ENCODE measurements around the gene AGPAT3. TPM values are rescaled to one million over a fixed set of nuclear protein-coding genes. Genes with fewer than 3 reads are reported as not detected.

AGPAT3 gene
- total and polyA plus RNA-seq, 9 donors = 11.6 to 42.1 (median 31.9) TPM

DNA sequence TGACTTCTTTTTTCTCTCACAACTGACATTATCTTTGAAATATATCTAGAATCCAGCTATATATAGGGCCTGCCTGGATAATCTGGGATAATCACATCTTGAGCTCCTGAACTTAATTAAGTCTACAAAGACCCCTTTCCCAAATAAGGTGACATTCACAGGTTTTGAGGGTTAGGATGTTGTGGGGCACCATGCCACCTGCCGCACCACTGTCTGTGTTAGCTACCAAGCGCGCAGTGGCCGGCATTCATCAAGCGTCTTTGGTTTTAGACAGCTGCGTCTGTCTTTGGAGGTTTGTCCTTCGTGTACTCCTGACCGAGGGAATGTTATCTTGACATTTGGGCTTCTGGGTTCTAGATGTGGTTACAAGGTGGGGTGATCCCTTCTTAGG lies 154.5 kb downstream of the AGPAT3 start:
- TF ChIP-seq, protein P1, sequence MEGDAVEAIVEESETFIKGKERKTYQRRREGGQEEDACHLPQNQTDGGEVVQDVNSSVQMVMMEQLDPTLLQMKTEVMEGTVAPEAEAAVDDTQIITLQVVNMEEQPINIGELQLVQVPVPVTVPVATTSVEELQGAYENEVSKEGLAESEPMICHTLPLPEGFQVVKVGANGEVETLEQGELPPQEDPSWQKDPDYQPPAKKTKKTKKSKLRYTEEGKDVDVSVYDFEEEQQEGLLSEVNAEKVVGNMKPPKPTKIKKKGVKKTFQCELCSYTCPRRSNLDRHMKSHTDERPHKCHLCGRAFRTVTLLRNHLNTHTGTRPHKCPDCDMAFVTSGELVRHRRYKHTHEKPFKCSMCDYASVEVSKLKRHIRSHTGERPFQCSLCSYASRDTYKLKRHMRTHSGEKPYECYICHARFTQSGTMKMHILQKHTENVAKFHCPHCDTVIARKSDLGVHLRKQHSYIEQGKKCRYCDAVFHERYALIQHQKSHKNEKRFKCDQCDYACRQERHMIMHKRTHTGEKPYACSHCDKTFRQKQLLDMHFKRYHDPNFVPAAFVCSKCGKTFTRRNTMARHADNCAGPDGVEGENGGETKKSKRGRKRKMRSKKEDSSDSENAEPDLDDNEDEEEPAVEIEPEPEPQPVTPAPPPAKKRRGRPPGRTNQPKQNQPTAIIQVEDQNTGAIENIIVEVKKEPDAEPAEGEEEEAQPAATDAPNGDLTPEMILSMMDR (IDR thresholded peaks at IDR 0.05) = no peak
- no peak for TF ChIP-seq POLR2A (IDR thresholded peaks at IDR 0.05)
- TF ChIP-seq EP300 (IDR thresholded peaks at IDR 0.05) = no peak
- peaks cover 2% of the 10 kb centered on the region for H3K4me1 ChIP-seq (ENCODE audit: insufficient read depth)
- intact Hi-C loops (cut with DNase I) = no loop called here
- H3K27ac ChIP-seq = no peak overlapping the region
- no peak for DNase-seq
- no peaks in the 10 kb centered on the region for H3K27me3 ChIP-seq
- 93 to 97% (median 95%) methylated on average over 8 of the region's 8 CpGs for WGBS, 3 donors
- H3K36me3 ChIP-seq = no peaks in the 10 kb centered on the region
- no peak overlapping the region for H3K4me3 ChIP-seq
- H3K9me3 ChIP-seq = no peaks in the 10 kb centered on the region

DNA sequence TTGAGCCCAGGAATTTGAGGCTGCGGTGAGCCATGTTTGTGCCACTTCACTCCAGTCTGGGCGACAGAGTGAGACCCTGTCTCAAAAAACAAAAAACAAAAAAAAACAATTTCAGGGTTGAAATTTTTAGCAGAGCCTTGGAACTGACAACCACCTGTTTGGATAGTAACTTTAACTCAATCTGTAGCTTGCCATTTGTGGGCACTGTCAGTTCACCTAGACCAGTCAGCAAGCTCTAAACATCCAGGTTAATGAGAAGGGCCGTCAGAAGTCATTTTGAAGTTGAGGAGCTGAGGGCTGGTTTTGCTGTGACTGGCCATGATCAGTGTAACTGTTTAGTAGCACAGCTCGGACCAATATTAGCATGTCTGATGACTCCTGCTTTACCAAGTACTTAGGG lies 155.5 kb downstream of the AGPAT3 start:
- H3K4me1 ChIP-seq (ENCODE audit: insufficient read depth) = peaks cover 5% of the 10 kb centered on the region
- 81 to 85% (median 83%) methylated on average over 4 of the region's 4 CpGs for WGBS, 3 donors
- no peak for DNase-seq

DNA sequence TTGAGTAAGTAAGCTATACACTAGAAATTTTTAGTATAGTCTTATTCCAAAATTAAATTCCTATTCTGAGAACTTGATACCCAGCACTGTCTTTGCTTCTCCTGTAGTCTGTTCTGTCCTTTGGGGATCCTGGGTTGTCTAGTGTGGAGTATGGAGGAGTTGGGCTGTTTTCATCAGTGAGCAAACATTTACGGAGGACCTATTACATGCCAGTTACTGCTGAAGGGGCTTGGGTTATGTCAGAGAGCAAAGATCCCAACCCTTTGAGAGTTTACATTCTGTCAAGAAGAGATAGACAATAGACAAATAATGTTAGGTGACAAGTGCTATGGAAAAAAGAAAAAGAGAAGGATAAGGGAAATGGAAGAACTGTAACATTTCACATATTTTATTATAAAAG lies 156.0 kb downstream of the AGPAT3 start:
- H3K36me3 ChIP-seq = no peaks in the 10 kb centered on the region
- intact Hi-C loops (cut with DNase I) = no loop called here
- no peak overlapping the region for H3K4me3 ChIP-seq
- H3K9me3 ChIP-seq = no peaks in the 10 kb centered on the region
- 76 to 78% (median 77%) methylated on average over 1 of the region's 1 CpG for WGBS, 3 donors
- no peak overlapping the region for H3K27ac ChIP-seq
- TF ChIP-seq EP300 (IDR thresholded peaks at IDR 0.05) = no peak
- TF ChIP-seq, protein P1 (IDR thresholded peaks at IDR 0.05) = no peak
- no peak for TF ChIP-seq POLR2A (IDR thresholded peaks at IDR 0.05)
- no peaks in the 10 kb centered on the region for H3K27me3 ChIP-seq
- H3K4me1 ChIP-seq (ENCODE audit: insufficient read depth) = peaks cover 9% of the 10 kb centered on the region
- no peak for DNase-seq

More for the DNA sequence above, 155.5 kb downstream of the AGPAT3 start:
- intact Hi-C loops (cut with DNase I) = no loop called here
- H3K4me3 ChIP-seq = no peak overlapping the region
- no peaks in the 10 kb centered on the region for H3K27me3 ChIP-seq
- H3K36me3 ChIP-seq = no peaks in the 10 kb centered on the region
- H3K9me3 ChIP-seq = no peaks in the 10 kb centered on the region
- no peak for TF ChIP-seq POLR2A (IDR thresholded peaks at IDR 0.05)
- no peak for TF ChIP-seq EP300 (IDR thresholded peaks at IDR 0.05)
- H3K27ac ChIP-seq = no peak overlapping the region

DNA sequence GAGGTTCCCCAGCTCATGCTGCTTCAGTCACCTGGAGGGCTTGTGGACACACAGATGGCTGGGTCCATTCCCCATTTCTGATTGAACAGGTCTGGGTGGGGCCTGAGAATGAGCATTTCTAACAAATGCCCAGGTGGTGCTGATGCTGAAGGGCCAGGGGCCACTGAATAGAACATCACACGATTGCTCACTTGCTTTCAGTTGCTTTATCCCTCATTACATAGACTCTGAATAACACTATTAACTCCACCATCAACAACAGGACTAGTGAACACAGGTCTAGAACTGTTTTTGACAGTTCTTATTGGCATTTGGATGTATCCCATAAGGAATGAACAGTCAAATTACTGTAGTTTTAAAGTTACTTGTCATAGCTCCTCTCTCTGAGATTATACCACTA lies 159.2 kb downstream of the AGPAT3 start:
- no peak overlapping the region for H3K27ac ChIP-seq
- peaks cover 12% of the 10 kb centered on the region for H3K4me1 ChIP-seq (ENCODE audit: insufficient read depth)
- no peaks in the 10 kb centered on the region for H3K36me3 ChIP-seq
- H3K4me3 ChIP-seq = no peak overlapping the region
- H3K27me3 ChIP-seq = no peaks in the 10 kb centered on the region
- WGBS, 3 donors = 45 to 52% (median 50%) methylated on average over 1 of the region's 1 CpG
- DNase-seq = no peak
- TF ChIP-seq POLR2A (IDR thresholded peaks at IDR 0.05) = no peak
- TF ChIP-seq, protein P1 (IDR thresholded peaks at IDR 0.05) = no peak
- TF ChIP-seq EP300 (IDR thresholded peaks at IDR 0.05) = no peak
- intact Hi-C loops (cut with DNase I) = no loop called here
- no peaks in the 10 kb centered on the region for H3K9me3 ChIP-seq

DNA sequence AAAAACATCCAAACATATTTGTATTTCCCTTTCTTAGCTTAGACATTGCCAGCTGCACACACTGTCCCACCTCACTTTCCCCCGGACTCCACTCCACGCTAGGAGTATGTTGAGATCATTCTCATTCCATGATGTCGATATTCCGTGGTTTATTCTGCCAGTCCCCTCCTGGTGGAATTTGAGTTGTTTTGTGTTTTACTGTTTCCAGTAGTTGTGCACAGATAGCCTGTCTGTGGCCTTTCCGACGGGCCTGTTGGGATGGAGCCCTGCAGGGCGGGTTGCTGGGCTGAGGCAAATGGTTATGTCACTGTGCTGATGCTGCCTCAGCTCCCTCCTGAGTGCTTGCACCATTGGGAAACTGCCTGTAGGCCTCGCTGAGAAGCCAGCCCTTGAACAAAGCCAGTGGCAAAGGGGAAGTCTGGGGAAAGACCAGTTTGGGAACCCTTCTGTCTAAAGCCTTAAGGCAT lies 159.9 kb downstream of the AGPAT3 start:
- peak; percentile 52 to 70 (median 58) for DNase-seq
- 5 to 13% (median 9%) methylated on average over 8 of the region's 8 CpGs for WGBS, 3 donors
- H3K36me3 ChIP-seq = no peaks in the 10 kb centered on the region
- H3K4me3 ChIP-seq = no peak overlapping the region
- H3K9me3 ChIP-seq = no peaks in the 10 kb centered on the region
- H3K27me3 ChIP-seq = no peaks in the 10 kb centered on the region
- peak overlapping the region in 1 of 2 donors; percentile 58 for H3K27ac ChIP-seq
- TF ChIP-seq, protein P1 (IDR thresholded peaks at IDR 0.05) = peak in 1 of 3 donors; percentile 10
- no peak for TF ChIP-seq POLR2A (IDR thresholded peaks at IDR 0.05)
- intact Hi-C loops (cut with DNase I) = no loop called here
- peaks cover 12% of the 10 kb centered on the region for H3K4me1 ChIP-seq (ENCODE audit: insufficient read depth)

Measured in ovary (tissue), 9 donors.